HG03159 (cell line): ENCODE data around the gene AGRN.

Experiments used
- ATAC-seq: cut with Tn5 transposase; IDR thresholded peaks from one replicate; pipeline ENCODE4 v1.9.1; 2021; ENCODE audit warnings: mild to moderate bottlenecking, moderate library complexity; ENCODE audit not compliant: unreplicated experiment

Gene AGRN

DNA sequence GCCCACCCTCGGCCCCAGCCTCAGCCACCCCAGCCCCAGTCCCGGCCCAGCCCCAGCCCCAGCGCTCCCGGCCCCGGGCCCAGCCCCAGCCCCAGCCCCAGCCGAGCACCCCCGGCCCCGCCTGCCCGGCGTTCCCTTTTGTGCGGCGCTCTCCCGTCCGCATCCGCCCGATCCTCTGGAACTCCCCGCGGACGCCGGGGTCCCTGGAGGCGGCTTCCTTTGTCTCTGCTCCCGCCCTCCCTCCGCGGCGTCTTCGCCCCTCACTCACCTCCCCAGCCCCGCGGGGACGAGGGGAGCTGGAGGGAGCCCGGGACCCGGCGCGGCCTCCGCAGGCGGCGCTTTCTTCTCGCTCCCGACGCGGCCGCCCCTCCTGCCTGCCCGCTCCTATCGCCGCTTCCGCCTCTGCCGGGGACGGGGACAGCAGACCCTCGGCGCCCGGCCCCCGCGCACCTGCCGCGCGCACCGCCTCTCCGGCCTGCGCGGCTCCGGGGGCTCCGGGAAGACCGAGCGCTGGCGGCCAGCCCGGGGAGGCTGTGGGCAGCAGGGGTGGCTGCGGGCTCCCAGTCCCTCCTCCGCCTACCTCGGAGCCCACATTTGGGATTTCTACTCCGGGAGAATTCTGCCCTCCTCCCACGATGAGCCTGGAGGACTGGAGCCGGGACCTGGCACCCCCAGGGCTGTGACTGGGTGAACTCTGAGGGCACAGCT, 14.0 kb downstream of the AGRN start:
- no peak for ATAC-seq

DNA sequence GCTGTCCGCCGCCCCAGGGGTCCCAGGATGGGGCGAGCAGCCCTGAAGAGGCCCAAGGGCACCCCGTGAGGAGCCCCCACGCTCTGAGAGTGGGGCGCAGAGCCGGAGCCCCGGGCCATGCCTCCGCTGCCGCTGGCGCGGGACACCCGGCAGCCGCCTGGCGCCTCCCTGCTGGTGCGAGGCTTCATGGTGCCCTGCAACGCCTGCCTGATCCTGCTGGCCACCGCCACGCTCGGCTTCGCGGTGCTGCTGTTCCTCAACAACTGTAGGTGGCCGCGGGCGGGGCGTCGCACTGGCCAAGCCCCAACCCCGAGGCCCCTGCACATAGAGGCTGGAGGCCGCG, 14.5 kb downstream of the AGRN start:
- ATAC-seq = no peak

DNA sequence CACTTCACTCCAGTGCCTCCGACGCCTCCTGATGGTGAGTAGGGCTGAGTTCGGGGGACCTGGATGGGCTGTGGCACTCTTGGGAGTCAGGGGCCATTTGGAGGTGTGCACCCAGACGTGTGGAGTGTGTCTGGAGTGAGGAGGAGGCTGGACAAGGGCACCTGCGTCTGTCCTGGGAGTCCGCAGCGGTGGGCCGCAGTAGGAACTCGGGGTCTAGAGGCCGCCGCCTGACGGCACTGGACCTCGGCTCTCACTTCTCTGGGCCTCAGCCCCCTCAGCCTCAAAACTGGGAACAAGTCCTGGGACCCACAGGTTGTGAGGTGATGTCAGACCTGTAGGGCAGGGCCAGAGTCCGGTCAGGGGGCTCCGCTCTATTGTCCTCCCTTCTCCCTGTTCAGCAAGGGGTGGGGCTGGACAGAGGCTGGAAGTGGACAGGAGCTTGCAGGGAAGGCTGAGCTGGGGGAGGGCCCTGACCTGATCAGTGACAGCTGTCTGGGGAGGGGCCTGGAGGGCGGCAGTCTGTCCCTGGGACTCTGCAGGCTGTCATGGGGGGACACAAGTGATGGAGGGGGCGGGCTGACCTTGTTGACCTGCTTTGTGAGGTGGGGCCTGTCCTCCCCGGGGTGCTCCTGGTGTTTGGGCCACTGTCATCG, 15.5 kb downstream of the AGRN start:
- no peak for ATAC-seq

DNA sequence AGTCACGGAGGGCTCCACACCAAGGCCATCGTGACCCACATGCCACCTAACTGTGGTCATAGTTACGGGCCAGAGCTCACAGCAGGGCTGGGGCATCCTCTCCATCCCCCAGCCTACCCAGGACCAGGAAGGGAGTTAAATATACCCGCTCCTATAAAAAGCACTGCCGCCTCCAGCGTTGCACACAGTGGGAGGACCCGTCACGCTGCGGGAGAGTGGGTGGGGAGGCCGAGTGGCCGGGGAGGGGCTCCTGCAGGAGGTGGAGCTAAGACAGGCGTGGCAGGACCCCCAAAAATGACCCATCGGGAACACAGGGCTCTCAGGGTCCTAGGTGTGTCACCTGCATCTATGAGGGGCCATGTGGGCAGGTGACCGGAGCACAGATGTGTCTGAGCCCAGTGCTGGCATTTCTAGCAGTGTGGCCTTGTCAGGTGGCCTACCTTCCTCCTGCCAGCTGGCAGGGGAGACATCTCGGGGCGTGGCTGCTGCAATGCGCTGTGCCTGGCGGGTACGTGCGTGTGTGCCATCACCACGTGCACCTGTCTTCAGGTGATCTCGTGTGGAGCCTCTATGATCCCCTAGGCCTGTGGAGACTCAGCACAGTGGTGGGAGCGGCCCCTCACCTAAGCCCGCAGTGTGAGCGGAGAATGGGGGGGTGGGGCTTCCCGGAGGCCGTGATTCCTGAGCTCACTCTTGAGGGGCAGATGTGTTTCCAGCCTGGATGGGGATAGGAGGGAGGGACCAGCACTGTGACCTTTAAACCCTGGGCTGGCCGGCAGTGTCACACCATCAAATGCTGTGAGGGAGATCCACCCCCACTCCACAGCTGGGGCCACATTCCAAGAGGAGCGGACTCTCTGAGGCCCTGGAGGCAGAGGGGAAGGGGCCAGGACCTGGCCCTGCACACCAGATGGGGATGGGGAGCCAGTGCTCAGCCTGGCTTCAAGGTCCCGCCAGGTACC, 17.7 kb downstream of the AGRN start:
- no peak for ATAC-seq

DNA sequence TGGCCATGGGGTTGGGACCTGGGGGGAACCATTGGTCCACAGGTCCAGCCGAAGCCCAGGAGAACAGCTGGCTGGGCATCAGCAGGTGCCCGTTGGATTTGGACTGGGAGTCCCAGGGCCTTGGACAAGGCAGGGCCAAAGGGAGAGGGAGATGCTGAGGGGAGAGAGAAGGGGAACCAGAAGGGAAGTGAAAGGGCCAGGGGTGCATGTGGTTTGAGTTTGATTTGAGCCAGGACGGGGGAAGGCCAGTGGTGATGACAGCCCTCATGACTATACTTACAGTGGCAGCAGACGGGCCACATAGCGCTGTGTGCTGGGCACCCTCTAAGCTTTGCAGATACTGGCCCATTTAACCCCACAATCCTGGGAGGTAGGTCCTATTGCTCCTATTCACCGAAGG, 18.8 kb downstream of the AGRN start:
- peak; percentile 46 for ATAC-seq

DNA sequence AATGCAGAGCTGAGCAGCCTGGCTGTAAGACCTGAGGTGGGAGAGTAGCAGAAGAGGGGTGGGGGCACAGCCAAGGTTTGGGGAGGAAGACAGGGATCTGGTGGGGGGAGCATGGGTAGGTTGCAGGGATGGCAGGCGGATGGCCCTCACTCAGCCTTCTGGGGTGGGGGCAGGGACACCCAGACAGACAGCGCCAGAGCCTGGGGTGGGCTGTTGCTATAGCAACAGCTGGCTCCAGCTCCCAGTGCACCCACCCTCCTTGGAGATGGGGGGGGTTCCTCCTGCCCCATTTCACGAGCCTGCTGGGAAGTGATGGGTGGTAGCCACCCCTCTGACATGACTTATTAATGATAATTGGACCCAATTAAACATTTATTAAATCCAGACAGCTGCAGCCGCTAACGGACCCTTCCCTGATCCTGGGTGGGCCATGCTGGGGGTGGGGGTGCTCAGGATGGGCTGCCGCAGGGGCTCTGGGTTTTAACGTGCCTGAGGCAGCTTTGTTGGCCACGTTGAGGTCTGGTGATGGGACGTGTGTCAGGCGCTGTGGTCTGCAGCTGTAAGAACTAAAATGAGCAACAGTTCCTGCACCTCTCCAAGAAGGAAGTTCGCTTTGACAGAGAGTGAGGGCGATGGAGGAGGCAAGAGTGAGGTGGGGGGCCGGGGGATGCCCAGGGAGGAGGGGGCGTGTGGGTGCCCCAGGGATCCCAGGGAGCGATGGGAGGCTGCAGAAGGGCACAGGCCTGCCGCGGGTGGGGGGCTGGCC, 19.4 kb downstream of the AGRN start:
- ATAC-seq = no peak

DNA sequence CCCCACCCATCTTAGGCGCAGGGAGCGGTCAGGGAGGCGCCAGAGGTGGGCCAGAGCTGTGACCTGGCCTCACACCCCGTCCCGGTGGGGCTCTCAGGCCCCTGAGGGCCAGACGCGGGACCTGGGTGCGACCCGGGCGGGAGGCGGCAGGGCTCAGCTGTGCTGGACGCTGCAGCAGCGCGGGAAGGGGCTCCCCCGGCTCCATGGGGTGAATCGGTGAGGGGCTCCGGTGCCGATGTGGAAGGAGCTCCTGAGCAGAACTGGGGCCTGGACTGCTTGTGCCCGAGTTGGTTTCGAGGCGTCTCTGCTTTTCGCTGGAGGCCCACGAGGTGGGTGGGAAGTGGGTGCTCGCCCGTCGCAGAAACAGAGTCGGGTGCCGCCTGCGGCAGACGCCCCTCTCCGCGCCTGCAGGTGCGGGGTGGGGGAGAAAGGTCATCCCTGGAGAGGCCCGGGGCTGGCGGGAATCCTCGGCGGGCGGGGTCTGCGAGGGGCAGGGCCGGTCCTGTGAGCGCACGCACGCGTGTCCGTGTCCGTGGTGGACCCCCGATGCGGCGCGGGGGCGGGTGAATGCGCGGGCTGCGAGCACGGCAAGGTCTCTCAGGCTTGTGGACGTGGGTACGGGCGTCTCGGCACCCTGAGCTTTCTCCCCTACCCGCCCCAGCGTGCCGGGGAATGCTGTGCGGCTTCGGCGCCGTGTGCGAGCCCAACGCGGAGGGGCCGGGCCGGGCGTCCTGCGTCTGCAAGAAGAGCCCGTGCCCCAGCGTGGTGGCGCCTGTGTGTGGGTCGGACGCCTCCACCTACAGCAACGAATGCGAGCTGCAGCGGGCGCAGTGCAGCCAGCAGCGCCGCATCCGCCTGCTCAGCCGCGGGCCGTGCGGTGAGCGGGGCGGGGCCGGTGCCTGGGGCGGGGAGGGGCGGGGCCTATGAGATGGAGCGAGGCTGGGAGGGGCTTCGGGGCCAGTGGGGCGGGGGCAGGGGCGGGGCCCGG, 20.4 kb downstream of the AGRN start:
- ATAC-seq = peak; percentile 51

DNA sequence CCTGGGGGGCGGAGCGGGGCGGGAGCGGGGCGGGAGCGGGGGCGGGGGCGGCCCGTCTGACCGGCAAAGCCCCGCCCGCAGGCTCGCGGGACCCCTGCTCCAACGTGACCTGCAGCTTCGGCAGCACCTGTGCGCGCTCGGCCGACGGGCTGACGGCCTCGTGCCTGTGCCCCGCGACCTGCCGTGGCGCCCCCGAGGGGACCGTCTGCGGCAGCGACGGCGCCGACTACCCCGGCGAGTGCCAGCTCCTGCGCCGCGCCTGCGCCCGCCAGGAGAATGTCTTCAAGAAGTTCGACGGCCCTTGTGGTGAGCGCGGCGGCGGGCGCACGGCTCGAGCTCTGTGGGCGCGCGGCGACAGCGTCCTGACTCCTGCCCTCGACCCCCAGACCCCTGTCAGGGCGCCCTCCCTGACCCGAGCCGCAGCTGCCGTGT, 21.2 kb downstream of the AGRN start:
- ATAC-seq = no peak

DNA sequence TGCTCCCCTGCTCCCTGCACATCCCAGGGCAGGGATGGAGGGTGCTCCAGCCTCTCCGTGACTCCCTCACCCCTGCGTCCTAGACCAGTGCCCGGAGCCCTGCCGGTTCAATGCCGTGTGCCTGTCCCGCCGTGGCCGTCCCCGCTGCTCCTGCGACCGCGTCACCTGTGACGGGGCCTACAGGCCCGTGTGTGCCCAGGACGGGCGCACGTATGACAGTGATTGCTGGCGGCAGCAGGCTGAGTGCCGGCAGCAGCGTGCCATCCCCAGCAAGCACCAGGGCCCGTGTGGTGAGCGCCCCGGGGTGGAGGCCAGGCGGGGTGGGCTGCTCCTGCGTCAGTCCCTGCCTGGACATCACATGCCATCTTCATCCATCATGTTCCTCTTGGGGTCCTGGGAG, 22.0 kb downstream of the AGRN start:
- no peak for ATAC-seq

DNA sequence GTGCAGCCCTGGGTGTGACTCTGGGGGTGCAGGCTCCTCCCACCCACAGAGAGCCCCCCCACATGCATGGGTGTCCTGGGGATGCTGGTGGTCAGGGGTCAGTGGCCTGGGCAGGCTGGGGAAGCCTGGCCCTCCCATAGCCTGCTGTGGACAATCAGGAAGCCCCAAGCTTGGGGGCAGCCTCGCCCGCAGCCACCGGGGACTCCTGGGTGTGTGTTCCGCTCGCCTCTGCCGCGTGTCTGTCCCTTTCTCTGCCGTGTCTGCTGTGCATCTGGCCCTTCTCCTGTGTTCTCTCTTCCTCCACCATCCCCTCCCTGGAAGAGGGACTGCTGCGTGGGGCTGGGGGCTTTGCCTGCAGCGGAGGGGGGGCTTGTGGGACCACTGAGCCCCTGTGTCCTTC, 22.9 kb downstream of the AGRN start:
- no peak for ATAC-seq

DNA sequence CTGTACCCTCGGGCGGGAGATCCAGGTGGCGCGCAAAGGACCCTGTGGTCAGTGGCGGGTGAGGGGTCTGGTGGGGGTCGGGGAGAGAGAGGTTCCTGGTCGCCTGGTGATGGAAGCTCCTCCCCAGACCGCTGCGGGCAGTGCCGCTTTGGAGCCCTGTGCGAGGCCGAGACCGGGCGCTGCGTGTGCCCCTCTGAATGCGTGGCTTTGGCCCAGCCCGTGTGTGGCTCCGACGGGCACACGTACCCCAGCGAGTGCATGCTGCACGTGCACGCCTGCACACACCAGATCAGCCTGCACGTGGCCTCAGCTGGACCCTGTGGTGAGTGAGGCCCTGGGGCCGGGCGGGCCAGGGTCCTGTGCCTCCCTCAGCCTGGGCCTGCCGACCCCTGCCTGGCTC, 23.5 kb downstream of the AGRN start:
- no peak for ATAC-seq

DNA sequence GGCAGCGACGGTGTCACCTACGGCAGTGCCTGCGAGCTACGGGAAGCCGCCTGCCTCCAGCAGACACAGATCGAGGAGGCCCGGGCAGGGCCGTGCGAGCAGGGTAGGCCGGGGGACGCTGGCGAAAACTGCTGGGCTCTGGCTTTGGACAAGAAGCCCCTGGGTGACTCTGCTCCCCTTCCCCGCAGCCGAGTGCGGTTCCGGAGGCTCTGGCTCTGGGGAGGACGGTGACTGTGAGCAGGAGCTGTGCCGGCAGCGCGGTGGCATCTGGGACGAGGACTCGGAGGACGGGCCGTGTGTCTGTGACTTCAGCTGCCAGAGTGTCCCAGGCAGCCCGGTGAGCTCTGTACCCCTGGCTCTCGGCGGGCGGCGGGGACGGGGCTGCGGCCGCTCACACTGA, 24.0 kb downstream of the AGRN start:
- ATAC-seq = no peak

DNA sequence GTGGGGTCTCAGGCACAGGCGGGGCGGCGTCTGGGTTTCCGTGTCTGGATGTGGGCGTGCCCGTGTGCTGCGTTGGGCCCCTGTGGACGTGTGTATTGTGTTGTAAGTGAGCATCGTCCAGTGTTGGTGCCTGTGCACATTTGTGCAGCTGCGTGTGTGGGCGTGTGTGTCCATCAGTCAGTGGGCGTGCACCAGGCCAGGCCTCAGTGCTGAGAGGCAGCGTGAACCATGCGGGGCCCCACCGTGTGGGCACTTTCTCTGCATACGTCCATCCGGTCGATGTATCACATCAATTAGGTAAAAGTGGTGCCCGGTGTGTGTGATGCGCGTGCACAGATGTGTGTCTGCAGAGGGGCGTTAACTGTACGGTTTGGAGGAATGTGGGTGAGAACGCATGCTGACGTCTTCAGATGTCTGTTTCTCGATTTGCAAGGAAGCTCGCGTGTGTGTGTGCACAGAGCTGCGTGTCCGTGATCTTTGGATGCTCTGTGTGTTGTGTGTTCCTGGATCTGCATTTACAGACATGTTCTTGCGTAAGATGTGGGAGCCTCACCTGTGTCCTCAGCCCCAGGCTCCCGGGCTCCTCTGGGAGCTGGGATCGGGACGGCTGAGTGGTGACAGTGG, 24.6 kb downstream of the AGRN start:
- no peak for ATAC-seq

DNA sequence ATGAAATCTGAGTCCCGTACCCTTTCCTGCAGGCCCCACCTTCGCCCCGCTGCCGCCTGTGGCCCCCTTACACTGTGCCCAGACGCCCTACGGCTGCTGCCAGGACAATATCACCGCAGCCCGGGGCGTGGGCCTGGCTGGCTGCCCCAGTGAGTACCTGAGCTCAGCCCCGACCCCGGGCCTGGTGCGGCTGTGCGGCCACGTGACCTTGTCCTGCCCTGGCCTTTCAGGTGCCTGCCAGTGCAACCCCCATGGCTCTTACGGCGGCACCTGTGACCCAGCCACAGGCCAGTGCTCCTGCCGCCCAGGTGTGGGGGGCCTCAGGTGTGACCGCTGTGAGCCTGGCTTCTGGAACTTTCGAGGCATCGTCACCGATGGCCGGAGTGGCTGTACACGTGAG, 25.2 kb downstream of the AGRN start:
- ATAC-seq = no peak

DNA sequence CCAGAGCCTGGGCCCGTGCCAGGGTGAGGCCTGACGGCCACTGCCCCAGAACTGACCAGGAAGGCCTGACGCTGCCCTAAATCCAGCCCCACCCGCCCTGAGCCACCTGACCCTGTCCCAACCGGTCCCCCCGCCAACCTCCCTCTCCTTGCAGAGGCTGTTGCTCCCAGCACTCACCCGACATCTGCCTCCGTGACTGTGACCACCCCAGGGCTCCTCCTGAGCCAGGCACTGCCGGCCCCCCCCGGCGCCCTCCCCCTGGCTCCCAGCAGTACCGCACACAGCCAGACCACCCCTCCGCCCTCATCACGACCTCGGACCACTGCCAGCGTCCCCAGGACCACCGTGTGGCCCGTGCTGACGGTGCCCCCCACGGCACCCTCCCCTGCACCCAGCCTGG, 26.3 kb downstream of the AGRN start:
- ATAC-seq = no peak

DNA sequence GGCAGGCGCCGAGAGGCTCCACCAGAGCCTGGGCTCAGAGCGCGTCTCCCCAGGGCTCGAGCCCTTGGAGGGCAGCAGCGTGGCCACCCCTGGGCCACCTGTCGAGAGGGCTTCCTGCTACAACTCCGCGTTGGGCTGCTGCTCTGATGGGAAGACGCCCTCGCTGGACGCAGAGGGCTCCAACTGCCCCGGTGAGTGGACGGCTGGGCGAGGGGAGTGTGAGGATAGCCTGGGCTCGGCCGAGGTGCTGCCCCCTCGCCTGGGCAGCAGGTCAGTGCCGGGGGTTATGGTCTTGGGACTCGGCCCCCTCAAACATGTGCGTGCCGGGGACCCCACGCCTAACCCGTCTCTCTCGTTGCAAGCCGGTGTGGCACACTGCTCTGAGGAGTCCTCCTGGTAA, 26.8 kb downstream of the AGRN start:
- no peak for ATAC-seq

DNA sequence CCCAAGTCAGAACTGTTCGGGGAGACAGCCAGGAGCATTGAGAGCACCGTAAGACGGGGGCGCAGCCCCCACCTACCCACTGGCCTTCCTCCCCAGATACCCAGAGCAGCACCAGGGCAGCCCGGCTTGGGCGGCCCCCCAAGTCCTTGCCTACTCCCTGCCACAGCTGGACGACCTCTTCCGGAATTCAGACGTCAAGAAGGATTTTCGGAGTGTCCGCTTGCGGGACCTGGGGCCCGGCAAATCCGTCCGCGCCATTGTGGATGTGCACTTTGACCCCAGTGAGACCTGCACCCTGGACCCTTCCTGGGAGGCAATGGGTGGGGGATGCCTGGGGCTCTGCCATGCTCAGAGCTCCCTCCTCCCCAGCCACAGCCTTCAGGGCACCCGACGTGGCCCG, 27.5 kb downstream of the AGRN start:
- ATAC-seq = no peak

DNA sequence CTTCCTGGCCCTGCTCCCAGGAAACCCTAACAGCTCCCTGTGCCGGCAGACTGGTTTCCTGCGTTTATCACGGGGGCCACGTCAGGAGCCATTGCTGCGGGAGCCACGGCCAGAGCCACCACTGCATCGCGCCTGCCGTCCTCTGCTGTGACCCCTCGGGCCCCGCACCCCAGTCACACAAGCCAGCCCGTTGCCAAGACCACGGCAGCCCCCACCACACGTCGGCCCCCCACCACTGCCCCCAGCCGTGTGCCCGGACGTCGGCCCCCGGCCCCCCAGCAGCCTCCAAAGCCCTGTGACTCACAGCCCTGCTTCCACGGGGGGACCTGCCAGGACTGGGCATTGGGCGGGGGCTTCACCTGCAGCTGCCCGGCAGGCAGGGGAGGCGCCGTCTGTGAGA, 28.0 kb downstream of the AGRN start:
- no peak for ATAC-seq

DNA sequence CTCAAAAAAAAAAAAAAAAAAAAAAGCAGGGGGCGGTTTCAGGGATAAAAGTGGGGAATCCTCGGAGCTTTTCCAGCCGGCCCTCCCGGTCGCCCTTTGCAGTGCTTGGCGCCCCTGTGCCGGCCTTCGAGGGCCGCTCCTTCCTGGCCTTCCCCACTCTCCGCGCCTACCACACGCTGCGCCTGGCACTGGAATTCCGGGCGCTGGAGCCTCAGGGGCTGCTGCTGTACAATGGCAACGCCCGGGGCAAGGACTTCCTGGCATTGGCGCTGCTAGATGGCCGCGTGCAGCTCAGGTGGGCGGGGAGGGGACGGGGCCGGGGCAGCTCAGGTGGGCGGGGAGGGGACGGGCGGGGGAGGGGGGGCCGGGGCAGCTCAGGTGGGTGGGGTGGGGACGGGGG, 28.8 kb downstream of the AGRN start:
- ATAC-seq = no peak
